PC-3 (cell line): Measurements from ENCODE around the gene SLC6A9. TPM values are rescaled to one million over a fixed set of nuclear protein-coding genes. Genes with fewer than 3 reads are reported as not detected.

Source experiments
- ATAC-seq: fragments of 200-7000 bp; cut with Tn5 transposase; 2 replicates; pipeline ENCODE4 v1.9.1; 2020; ENCODE audit warnings: mild to moderate bottlenecking, moderate library complexity
- BruUV-seq: library from RNA; stranded (reverse); fragments of 400-500 nt; replicated peaks from 2 replicates; lab custom pipeline; 2021; lab: Mats Ljungman, UMichigan
- CTCF ChIA-PET: fragments of 300-600 bp; sonication (Branson Sonifier 250); formaldehyde crosslinking; loops from one replicate; lab custom pipeline; 2022; ENCODE audit warnings: antibody characterized with exemption; lab: Charles Lee
- POLR2A ChIA-PET: fragments of 300-600 bp; sonication (Branson Sonifier 250); formaldehyde crosslinking; loops from one replicate; lab custom pipeline; 2022; ENCODE audit warnings: antibody characterized with exemption; ENCODE audit not compliant: unreplicated experiment; lab: Charles Lee
- DNase-seq: peaks from one replicate; pipeline ENCODE4 v3.0.0-alpha.2; 2015
- H2AFZ ChIP-seq: fragments of 300-600 bp; sonication (generic); 2 replicates; pipeline ENCODE4 v1.6.0; 2016; ENCODE audit warnings: antibody characterized with exemption, low read length
- H3F3A ChIP-seq: fragments of 300-600 bp; sonication (generic); one replicate; pipeline ENCODE4 v1.6.0; 2017; ENCODE audit warnings: antibody characterized with exemption, low read length, control low read depth, mild to moderate bottlenecking; ENCODE audit not compliant: unreplicated experiment
- H3K27ac ChIP-seq: fragments of 300-600 bp; sonication (generic); 2 replicates; pipeline ENCODE4 v1.5.1; 2016; ENCODE audit warnings: mild to moderate bottlenecking, low read length
- H3K27me3 ChIP-seq: fragments of 300-600 bp; sonication (generic); 2 replicates; pipeline ENCODE4 v1.6.1; 2016; ENCODE audit warnings: low read length, mixed read lengths
- H3K36me3 ChIP-seq: fragments of 300-600 bp; sonication (generic); 2 replicates; pipeline ENCODE4 v1.6.1; 2016; ENCODE audit warnings: low read depth, mixed run types, low read length, mixed read lengths
- H3K4me1 ChIP-seq: fragments of 300-600 bp; sonication (generic); 2 replicates; pipeline ENCODE4 v1.5.1; 2016; ENCODE audit warnings: low read length; ENCODE audit not compliant: insufficient read depth
- H3K4me2 ChIP-seq: fragments of 300-600 bp; sonication (generic); 2 replicates; pipeline ENCODE4 v1.6.0; 2016; ENCODE audit warnings: low read length
- H3K4me3 ChIP-seq: fragments of 300-600 bp; sonication (generic); 2 replicates; pipeline ENCODE4 v1.5.1; 2016; ENCODE audit warnings: mild to moderate bottlenecking, low read length, mixed read lengths
- H3K79me2 ChIP-seq: fragments of 300-600 bp; sonication (generic); 2 replicates; pipeline ENCODE4 v1.6.1; 2017; ENCODE audit warnings: low read length, mixed read lengths
- H3K9ac ChIP-seq: fragments of 300-600 bp; sonication (generic); 2 replicates; pipeline ENCODE4 v1.6.0; 2016; ENCODE audit warnings: mild to moderate bottlenecking, low read length
- H3K9me2 ChIP-seq: fragments of 300-600 bp; sonication (generic); replicated peaks from 2 replicates; pipeline ENCODE4 v1.6.1; 2016; ENCODE audit warnings: mixed run types, low read length, mixed read lengths
- H3K9me3 ChIP-seq: fragments of 300-600 bp; sonication (generic); 2 replicates; pipeline ENCODE4 v1.6.1; 2016; ENCODE audit warnings: low read length, mixed read lengths
- H4K20me1 ChIP-seq: fragments of 300-600 bp; sonication (generic); 2 replicates; pipeline ENCODE4 v1.6.1; 2016; ENCODE audit warnings: low read length, mixed read lengths
- CTCF ChIP-seq: fragments of 300-600 bp; sonication (generic); conservative IDR thresholded peaks from 2 replicates; pipeline ENCODE4 v1.5.1; 2017; ENCODE audit warnings: antibody characterized with exemption, low read depth, mild to moderate bottlenecking, low read length
- EZH2 ChIP-seq: fragments of 300-600 bp; sonication (generic); IDR thresholded peaks from one replicate; pipeline ENCODE4 v1.6.1; 2017; ENCODE audit warnings: antibody characterized with exemption, mild to moderate bottlenecking, low read length; ENCODE audit not compliant: unreplicated experiment
- EZH2phosphoT487 ChIP-seq: fragments of 300-600 bp; sonication (generic); IDR thresholded peaks from 2 replicates; pipeline ENCODE4 v1.6.1; 2018; ENCODE audit warnings: mild to moderate bottlenecking, antibody characterized with exemption, low read length, borderline replicate concordance
- intact Hi-C: fragments of 100-400 bp; cut with micrococcal nuclease; formaldehyde crosslinking; loops from 2 replicates; pipeline ENCODE4 v1.9.0; 2023
- total RNA-seq: library from RNA; depleted of rRNA; stranded (reverse); fragments of >200 nt; gene quantifications from 2 replicates; pipeline ENCODE4 v1.2.3, GENCODE V29; 2014

SLC6A9 gene
- total RNA-seq, 1 experiment from 2014 or later, result 11.2 TPM

- POLR2A ChIA-PET, result no interaction called here
- Histone ChIP-seq H3K4me1 (no peaks in the 10 kb centered on the region), H3K4me2 (no peak overlapping the region), H3K9me2 (no peaks in the 10 kb centered on the region), H2AFZ (no peak overlapping the region), H3K36me3 (peaks cover 8% of the 10 kb centered on the region; the same call in 1 of the 2 replicates), H3K9me3 (no peaks in the 10 kb centered on the region), H3K79me2 (peaks cover 23% of the 10 kb centered on the region), H3K4me3 (no peak overlapping the region), H4K20me1 (no peaks in the 10 kb centered on the region), H3F3A (no peaks in the 10 kb centered on the region), H3K9ac (no peak overlapping the region), H3K27ac (no peak overlapping the region), H3K27me3 (no peaks in the 10 kb centered on the region)
- no TSS peak for BruUV-seq
- CTCF ChIA-PET, result no interaction called here
- intact Hi-C loops, result no loop called here
- TF ChIP-seq EZH2 (no peak), CTCF (no peak)
- ATAC-seq (no peak), DNase-seq (no peak)
Measured at GRCh38 chr1:43957407-43958040, 73.7 kb downstream of the SLC6A9 start.

GRCh38 chr1:43956234-43956633 lies 75.0 kb downstream of the SLC6A9 start:
- H3K4me1 ChIP-seq, result peaks cover 8% of the 10 kb centered on the region
- BruUV-seq, result no TSS peak
- H3K79me2 ChIP-seq, result peaks cover 36% of the 10 kb centered on the region
- CTCF ChIA-PET, result no interaction called here
- H3K9me3 ChIP-seq, result no peaks in the 10 kb centered on the region
- no peaks in the 10 kb centered on the region for H3K9me2 ChIP-seq
- H2AFZ ChIP-seq, result no peak overlapping the region
- DNase-seq (no peak), ATAC-seq (no peak)
- H3K9ac ChIP-seq, result no peak overlapping the region
- peaks cover 8% of the 10 kb centered on the region; the same call in 1 of the 2 replicates for H3K36me3 ChIP-seq
- no peak overlapping the region for H3K27ac ChIP-seq
- no peaks in the 10 kb centered on the region for H4K20me1 ChIP-seq
- no peak overlapping the region for H3K4me3 ChIP-seq
- intact Hi-C loops, result no loop called here
- no peaks in the 10 kb centered on the region for H3K27me3 ChIP-seq
- H3F3A ChIP-seq, result no peaks in the 10 kb centered on the region
- POLR2A ChIA-PET, result no interaction called here
- no peak overlapping the region for H3K4me2 ChIP-seq
- TF ChIP-seq EZH2, result no peak
- no peak for TF ChIP-seq CTCF
- TF ChIP-seq EZH2phosphoT487, result no peak

GRCh38 chr1:43954036-43954435 lies 77.2 kb downstream of the SLC6A9 start:
- no peak for DNase-seq
- H3K9me3 ChIP-seq, result no peaks in the 10 kb centered on the region
- no peak overlapping the region for H2AFZ ChIP-seq
- no peak overlapping the region for H3K4me3 ChIP-seq
- H3K9ac ChIP-seq, result no peak overlapping the region
- no TSS peak for BruUV-seq
- no peaks in the 10 kb centered on the region for H3K27me3 ChIP-seq
- intact Hi-C loops, result no loop called here
- peaks cover 57% of the 10 kb centered on the region for H3K79me2 ChIP-seq
- H3K9me2 ChIP-seq, result no peaks in the 10 kb centered on the region
- H3F3A ChIP-seq, result no peaks in the 10 kb centered on the region
- no peaks in the 10 kb centered on the region for H4K20me1 ChIP-seq
- peaks cover 15% of the 10 kb centered on the region for H3K36me3 ChIP-seq
- H3K4me2 ChIP-seq, result no peak overlapping the region
- no peak for ATAC-seq
- POLR2A ChIA-PET, result no interaction called here
- CTCF ChIA-PET, result no interaction called here
- no peak overlapping the region for H3K27ac ChIP-seq
- TF ChIP-seq CTCF, result no peak
- no peak for TF ChIP-seq EZH2
- TF ChIP-seq EZH2phosphoT487, result no peak
- peaks cover 10% of the 10 kb centered on the region for H3K4me1 ChIP-seq
